Mesendoderm (in vitro differentiated cells): ENCODE data around the gene POPDC2.

Source experiments
- DNase-seq: peaks from one replicate; pipeline ENCODE4 v3.0.0; 2013
- H2AK5ac ChIP-seq: 2 replicates; pipeline ENCODE4 v1.6.1; 2013; ENCODE audit warnings: low read length, inconsistent platforms
- H2BK120ac ChIP-seq: 2 replicates; pipeline ENCODE4 v1.6.1; 2013; ENCODE audit warnings: low read depth, mild to moderate bottlenecking, low read length, moderate library complexity, mixed read lengths
- H2BK15ac ChIP-seq: replicated peaks from 2 replicates; pipeline ENCODE4 v1.6.1; 2013; ENCODE audit warnings: low read depth, mild to moderate bottlenecking, moderate library complexity
- H2BK5ac ChIP-seq: 2 replicates; pipeline ENCODE4 v1.6.1; 2013; ENCODE audit warnings: low read length, inconsistent platforms
- H3K18ac ChIP-seq: 2 replicates; pipeline ENCODE4 v1.6.1; 2013; ENCODE audit warnings: mild to moderate bottlenecking, low read length, mixed read lengths
- H3K23ac ChIP-seq: one replicate; pipeline ENCODE4 v1.6.1; 2013; ENCODE audit warnings: low read length
- H3K27ac ChIP-seq: 2 replicates; pipeline ENCODE4 v1.5.1; 2013; ENCODE audit warnings: low read depth, mild to moderate bottlenecking, inconsistent platforms, low read length, moderate library complexity
- H3K27me3 ChIP-seq: 2 replicates; pipeline ENCODE4 v1.6.1; 2013; ENCODE audit warnings: low read length, control low read depth, mild to moderate bottlenecking, inconsistent platforms; ENCODE audit not compliant: insufficient read depth, poor library complexity
- H3K36me3 ChIP-seq: 2 replicates; pipeline ENCODE4 v1.6.1; 2013; ENCODE audit warnings: low read length, inconsistent platforms; ENCODE audit not compliant: control insufficient read depth, insufficient read depth
- H3K4ac ChIP-seq: one replicate; pipeline ENCODE4 v1.6.1; 2013; ENCODE audit warnings: low read depth, mild to moderate bottlenecking, low read length, moderate library complexity
- H3K4me1 ChIP-seq: 2 replicates; pipeline ENCODE4 v1.6.1; 2013; ENCODE audit warnings: low read depth, low read length, inconsistent platforms; ENCODE audit not compliant: control insufficient read depth
- H3K4me2 ChIP-seq: 2 replicates; pipeline ENCODE4 v1.6.1; 2013; ENCODE audit warnings: low read length
- H3K4me3 ChIP-seq: 2 replicates; pipeline ENCODE4 v1.5.1; 2013; ENCODE audit warnings: mild to moderate bottlenecking, low read length
- H3K56ac ChIP-seq: one replicate; pipeline ENCODE4 v1.6.1; 2013; ENCODE audit warnings: low read length
- H3K79me1 ChIP-seq: 2 replicates; pipeline ENCODE4 v1.6.1; 2013; ENCODE audit warnings: low read length, inconsistent platforms
- H3K79me2 ChIP-seq: 2 replicates; pipeline ENCODE4 v1.6.1; 2013; ENCODE audit warnings: mild to moderate bottlenecking, low read length; ENCODE audit not compliant: control insufficient read depth, insufficient read depth
- H3K9ac ChIP-seq: 2 replicates; pipeline ENCODE4 v1.6.1; 2013; ENCODE audit warnings: low read length, inconsistent platforms
- H4K5ac ChIP-seq: one replicate; pipeline ENCODE4 v1.6.1; 2013; ENCODE audit warnings: low read length
- H4K8ac ChIP-seq: one replicate; pipeline ENCODE4 v1.6.1; 2013; ENCODE audit warnings: low read depth, mild to moderate bottlenecking, control low read depth, low read length, moderate library complexity
- WGBS: extraction: QIAGEN DNeasy Blood & Tissue Kit; methylation state at CpG from one replicate; pipeline ENCODE4 v1.1.7; 2013; ENCODE audit warnings: low lambda C conversion rate, missing lambda C conversion rate; ENCODE audit not compliant: insufficient coverage; ENCODE audit errors: extremely low coverage; 5-methylcytosine and 5-hydroxymethylcytosine counted together

Gene POPDC2

DNA sequence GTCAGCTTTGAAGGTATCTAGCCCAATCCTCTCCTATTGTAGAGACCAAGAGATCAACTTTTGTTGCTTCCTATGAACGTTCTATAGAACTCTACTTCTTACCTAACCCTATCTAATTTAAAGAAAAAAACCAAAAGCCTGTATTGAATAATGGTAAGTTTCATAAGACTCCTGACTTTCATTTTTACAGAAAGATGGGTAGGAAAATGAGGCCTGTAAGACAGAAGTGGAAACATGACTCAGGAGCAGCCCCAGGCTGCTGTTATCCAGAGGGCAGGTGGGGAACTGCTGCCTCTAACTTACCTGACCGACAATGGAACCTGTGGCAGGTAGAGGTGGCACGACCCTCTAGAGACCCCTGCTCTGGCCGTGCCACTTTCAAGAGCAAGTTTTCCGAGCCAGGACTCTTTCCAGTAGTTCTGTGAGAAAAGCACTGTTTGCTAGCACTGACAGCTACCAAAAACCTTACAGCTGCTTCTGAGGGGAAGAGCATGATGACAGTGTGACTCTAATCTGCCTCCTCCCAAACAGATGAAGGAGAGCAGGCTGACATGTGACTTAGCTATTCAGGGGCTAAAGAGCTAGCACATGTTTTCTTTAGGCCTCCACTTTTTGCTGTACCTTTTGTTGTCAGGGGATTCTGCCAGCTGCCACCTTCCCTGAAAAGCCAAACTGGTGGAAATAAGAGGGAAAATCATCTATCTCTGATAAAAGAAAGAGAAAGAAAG lies 17.5 kb downstream of the POPDC2 start:
- DNase-seq = no peak
- Histone ChIP-seq H3K4me1 (peaks cover 4% of the 10 kb centered on the region), H3K4ac (no peak overlapping the region), H3K23ac (no peak overlapping the region), H3K9ac (no peak overlapping the region), H3K4me3 (no peak overlapping the region), H3K27me3 (no peaks in the 10 kb centered on the region), H3K4me2 (no peak overlapping the region), H4K5ac (no peak overlapping the region), H2AK5ac (no peak overlapping the region), H3K27ac (no peak overlapping the region), H2BK15ac (no peak overlapping the region), H4K8ac (no peak overlapping the region), H3K36me3 (no peaks in the 10 kb centered on the region), H3K18ac (no peak overlapping the region), H2BK5ac (no peak overlapping the region), H3K56ac (no peak overlapping the region), H2BK120ac (no peak overlapping the region), H3K79me2 (no peaks in the 10 kb centered on the region), H3K79me1 (no peaks in the 10 kb centered on the region)
- WGBS = no CpG with 5 or more reads among the region's 5 CpGs

DNA sequence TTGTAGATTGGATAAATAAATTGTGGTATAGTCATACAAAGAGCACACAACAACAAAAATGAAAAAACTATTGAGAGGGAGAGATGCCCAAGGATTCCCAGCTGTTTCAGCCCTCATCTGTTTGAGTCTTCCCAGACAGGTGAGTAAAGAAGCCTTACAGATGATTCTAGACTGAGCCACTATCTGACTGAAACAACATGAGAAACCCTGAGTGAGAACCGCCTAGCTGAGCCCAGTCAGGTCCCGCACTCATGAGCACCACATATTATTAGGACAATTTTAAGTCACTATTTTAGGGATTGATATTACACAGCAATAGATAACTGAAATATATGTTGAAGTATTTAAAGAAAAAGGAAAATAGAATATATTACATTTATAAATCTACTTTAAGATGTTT lies 19.0 kb downstream of the POPDC2 start:
- no peak overlapping the region for H3K18ac ChIP-seq
- H3K9ac ChIP-seq = no peak overlapping the region
- no peak overlapping the region for H2AK5ac ChIP-seq
- H3K4me3 ChIP-seq = no peak overlapping the region
- H3K23ac ChIP-seq = no peak overlapping the region
- H4K5ac ChIP-seq = no peak overlapping the region
- DNase-seq = no peak
- H3K4me2 ChIP-seq = no peak overlapping the region
- no peak overlapping the region for H2BK120ac ChIP-seq
- no peak overlapping the region for H3K4ac ChIP-seq
- H3K36me3 ChIP-seq = no peaks in the 10 kb centered on the region
- no peaks in the 10 kb centered on the region for H3K27me3 ChIP-seq
- H2BK5ac ChIP-seq = no peak overlapping the region
- H3K79me1 ChIP-seq = no peaks in the 10 kb centered on the region
- no peak overlapping the region for H3K27ac ChIP-seq
- H2BK15ac ChIP-seq = no peak overlapping the region
- H3K4me1 ChIP-seq = peaks cover 4% of the 10 kb centered on the region
- H3K79me2 ChIP-seq = no peaks in the 10 kb centered on the region
- no CpG with 5 or more reads among the region's 2 CpGs for WGBS
- H4K8ac ChIP-seq = no peak overlapping the region
- H3K56ac ChIP-seq = no peak overlapping the region

DNA sequence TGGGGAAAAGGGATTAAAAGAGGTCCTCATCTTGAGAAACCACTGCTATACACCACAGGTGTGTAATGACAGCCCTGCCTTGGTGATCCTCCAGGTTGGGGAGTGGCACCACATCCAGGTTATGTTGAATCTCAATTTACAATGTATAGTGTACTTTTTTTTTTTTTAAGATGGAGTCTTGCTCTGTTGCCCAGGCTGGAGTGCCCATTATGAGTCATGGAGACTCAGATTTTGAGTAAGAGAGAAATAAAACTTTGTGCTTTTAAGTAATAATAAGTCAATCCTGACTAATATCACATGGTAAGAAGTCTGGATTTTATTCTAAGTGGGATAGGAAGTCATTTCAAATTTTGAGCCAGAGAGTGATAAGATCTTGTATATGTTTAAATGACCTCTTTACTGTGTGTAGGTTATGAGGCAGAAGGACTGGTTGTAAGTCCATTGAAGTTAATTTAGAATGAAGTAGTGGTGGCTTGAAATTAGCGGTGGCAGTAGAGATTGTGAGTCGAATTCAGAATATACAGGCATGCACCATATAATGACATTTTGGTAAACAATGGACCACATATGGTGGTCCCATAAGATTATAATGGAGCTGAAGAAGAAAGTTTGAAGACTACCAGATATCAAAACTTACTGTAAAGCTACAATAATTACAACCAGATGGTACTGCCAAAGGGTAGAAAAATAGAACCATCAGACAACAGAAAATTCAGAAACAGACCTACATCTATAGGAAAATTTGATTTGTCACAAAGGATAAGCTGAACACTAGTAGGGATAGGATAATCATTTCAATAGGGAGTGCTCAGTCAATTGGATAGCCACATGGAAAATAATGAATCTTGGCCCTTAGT lies 20.7 kb downstream of the POPDC2 start:
- Histone ChIP-seq H3K23ac (no peak overlapping the region), H3K56ac (no peak overlapping the region), H2BK120ac (no peak overlapping the region), H4K8ac (no peak overlapping the region), H3K27ac (no peak overlapping the region), H3K4ac (no peak overlapping the region), H2AK5ac (no peak overlapping the region), H3K79me1 (no peaks in the 10 kb centered on the region), H3K27me3 (no peaks in the 10 kb centered on the region), H2BK5ac (no peak overlapping the region), H3K36me3 (no peaks in the 10 kb centered on the region), H3K18ac (no peak overlapping the region), H3K9ac (no peak overlapping the region), H4K5ac (no peak overlapping the region), H3K4me3 (no peak overlapping the region), H2BK15ac (peak overlapping the region; percentile 14), H3K4me1 (peaks cover 4% of the 10 kb centered on the region), H3K4me2 (no peak overlapping the region), H3K79me2 (no peaks in the 10 kb centered on the region)
- DNase-seq = no peak
- WGBS = no CpG with 5 or more reads among the region's 2 CpGs

DNA sequence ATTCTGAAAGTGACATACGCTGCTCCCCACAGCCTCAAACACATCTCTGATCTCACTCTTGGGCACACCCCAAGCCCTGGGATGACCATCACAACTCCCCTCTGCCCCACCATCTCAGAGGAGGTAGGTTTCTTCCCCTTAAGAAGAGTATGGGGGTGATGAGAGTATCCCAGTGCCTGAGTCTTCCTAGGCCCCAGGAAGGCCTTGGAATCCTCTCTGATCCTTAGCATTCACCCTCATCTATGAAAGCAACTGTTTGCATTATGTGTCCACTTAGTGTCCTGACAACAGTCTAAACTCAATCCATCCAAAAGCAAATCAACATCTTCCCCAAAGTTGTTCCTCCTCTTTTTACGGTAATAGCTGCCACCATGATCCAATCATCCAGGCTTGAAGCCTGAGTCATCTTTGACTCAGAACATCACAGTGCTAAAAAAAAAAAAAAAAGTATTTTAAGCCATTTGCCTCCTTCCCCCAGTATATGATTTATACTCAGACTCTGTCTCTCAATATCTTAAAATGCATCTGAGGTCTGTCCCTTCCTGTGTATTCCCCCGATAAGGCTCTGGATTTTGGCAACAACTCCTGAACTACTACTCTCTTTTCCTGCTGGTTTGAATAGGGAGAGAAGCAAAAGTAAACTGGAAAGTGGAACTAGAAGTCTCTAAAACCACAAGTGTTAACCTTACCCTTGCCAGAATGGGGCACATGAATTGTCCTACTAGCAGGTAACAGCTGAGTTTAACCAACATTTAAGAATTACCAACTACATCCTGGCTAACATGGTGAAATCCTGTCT lies 22.5 kb downstream of the POPDC2 start:
- WGBS = no CpG with 5 or more reads among the region's 3 CpGs
- no peak overlapping the region for H2BK15ac ChIP-seq
- no peak overlapping the region for H3K4ac ChIP-seq
- H3K27me3 ChIP-seq = no peaks in the 10 kb centered on the region
- no peak overlapping the region for H3K4me3 ChIP-seq
- H3K23ac ChIP-seq = no peak overlapping the region
- H2AK5ac ChIP-seq = no peak overlapping the region
- DNase-seq = peak; percentile 27
- no peak overlapping the region for H3K4me2 ChIP-seq
- H3K56ac ChIP-seq = no peak overlapping the region
- H2BK5ac ChIP-seq = no peak overlapping the region
- no peaks in the 10 kb centered on the region for H3K79me2 ChIP-seq
- H3K79me1 ChIP-seq = no peaks in the 10 kb centered on the region
- no peaks in the 10 kb centered on the region for H3K36me3 ChIP-seq
- H2BK120ac ChIP-seq = no peak overlapping the region
- no peak overlapping the region for H4K8ac ChIP-seq
- no peak overlapping the region for H3K18ac ChIP-seq
- H3K4me1 ChIP-seq = peaks cover 4% of the 10 kb centered on the region
- H3K9ac ChIP-seq = no peak overlapping the region
- no peak overlapping the region for H3K27ac ChIP-seq
- no peak overlapping the region for H4K5ac ChIP-seq

DNA sequence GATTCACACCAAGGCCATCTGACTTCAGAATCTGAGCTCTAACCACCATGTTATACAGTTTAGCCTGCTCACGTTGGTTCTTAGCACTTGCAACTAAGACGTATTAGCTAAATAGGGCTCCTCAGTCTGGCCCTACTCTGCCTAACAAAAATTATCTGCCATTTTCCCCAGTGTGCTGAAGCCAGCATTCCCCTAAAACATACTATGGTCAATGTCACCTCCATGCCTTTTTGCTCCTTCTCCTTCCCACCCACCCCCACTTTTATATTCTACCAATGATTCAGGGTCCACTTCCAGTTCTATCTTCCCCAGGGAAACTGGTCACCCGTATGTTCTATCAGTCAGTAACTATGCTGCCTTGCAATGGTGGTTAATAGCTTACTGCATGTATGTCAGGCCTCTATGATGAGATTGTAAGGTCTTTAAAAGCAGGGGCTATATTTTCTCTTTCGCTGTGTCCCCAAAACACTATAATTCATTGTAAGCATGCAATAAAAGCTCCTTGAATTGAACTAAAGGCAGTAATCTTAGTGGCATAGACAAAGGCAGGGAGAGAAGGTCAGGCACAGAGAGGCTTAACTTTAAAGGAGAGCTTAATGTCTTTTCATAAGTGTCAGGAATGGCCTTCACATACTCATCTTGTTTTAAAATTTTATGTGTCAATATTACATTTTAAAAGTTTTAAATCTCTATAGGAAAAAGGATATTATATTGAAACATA lies 23.3 kb downstream of the POPDC2 start:
- Histone ChIP-seq H4K8ac (no peak overlapping the region), H3K79me1 (no peaks in the 10 kb centered on the region), H3K36me3 (no peaks in the 10 kb centered on the region), H3K4me2 (no peak overlapping the region), H2BK15ac (no peak overlapping the region), H2AK5ac (no peak overlapping the region), H3K27me3 (no peaks in the 10 kb centered on the region), H3K27ac (no peak overlapping the region), H2BK120ac (no peak overlapping the region), H2BK5ac (no peak overlapping the region), H4K5ac (no peak overlapping the region), H3K4me3 (no peak overlapping the region), H3K79me2 (no peaks in the 10 kb centered on the region), H3K4me1 (peaks cover 4% of the 10 kb centered on the region), H3K9ac (no peak overlapping the region), H3K56ac (no peak overlapping the region), H3K23ac (no peak overlapping the region), H3K18ac (no peak overlapping the region), H3K4ac (no peak overlapping the region)
- no peak for DNase-seq
- WGBS = no CpG with 5 or more reads among the region's 4 CpGs
